Measurements from ENCODE around the gene MSI2.

Gene MSI2

GRCh38 chr17:57456622-57457021 is 200.3 kb downstream of the MSI2 start:
- DNase-seq (ENCODE audit: low read depth): no peak
- TF ChIP-seq, protein P1, sequence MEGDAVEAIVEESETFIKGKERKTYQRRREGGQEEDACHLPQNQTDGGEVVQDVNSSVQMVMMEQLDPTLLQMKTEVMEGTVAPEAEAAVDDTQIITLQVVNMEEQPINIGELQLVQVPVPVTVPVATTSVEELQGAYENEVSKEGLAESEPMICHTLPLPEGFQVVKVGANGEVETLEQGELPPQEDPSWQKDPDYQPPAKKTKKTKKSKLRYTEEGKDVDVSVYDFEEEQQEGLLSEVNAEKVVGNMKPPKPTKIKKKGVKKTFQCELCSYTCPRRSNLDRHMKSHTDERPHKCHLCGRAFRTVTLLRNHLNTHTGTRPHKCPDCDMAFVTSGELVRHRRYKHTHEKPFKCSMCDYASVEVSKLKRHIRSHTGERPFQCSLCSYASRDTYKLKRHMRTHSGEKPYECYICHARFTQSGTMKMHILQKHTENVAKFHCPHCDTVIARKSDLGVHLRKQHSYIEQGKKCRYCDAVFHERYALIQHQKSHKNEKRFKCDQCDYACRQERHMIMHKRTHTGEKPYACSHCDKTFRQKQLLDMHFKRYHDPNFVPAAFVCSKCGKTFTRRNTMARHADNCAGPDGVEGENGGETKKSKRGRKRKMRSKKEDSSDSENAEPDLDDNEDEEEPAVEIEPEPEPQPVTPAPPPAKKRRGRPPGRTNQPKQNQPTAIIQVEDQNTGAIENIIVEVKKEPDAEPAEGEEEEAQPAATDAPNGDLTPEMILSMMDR (IDR thresholded peaks at IDR 0.05; ENCODE audit: control insufficient read depth, extremely low read depth, insufficient read depth): no peak
- no peak overlapping the region for H3K4me3 ChIP-seq (ENCODE audit: low read depth, low read length)

GRCh38 chr17:57457188-57457587 is 200.9 kb downstream of the MSI2 start:
- no peak for DNase-seq (ENCODE audit: low read depth)
- TF ChIP-seq, protein P1 (IDR thresholded peaks at IDR 0.05; ENCODE audit: control insufficient read depth, extremely low read depth, insufficient read depth): no peak
- no peak overlapping the region for H3K4me3 ChIP-seq (ENCODE audit: low read depth, low read length)

- DNase-seq (ENCODE audit: low read depth): no peak
- TF ChIP-seq, protein P1 (IDR thresholded peaks at IDR 0.05; ENCODE audit: control insufficient read depth, extremely low read depth, insufficient read depth): no peak
Measured at GRCh38 chr17:57458718-57459285, 202.5 kb downstream of the MSI2 start.

DNA sequence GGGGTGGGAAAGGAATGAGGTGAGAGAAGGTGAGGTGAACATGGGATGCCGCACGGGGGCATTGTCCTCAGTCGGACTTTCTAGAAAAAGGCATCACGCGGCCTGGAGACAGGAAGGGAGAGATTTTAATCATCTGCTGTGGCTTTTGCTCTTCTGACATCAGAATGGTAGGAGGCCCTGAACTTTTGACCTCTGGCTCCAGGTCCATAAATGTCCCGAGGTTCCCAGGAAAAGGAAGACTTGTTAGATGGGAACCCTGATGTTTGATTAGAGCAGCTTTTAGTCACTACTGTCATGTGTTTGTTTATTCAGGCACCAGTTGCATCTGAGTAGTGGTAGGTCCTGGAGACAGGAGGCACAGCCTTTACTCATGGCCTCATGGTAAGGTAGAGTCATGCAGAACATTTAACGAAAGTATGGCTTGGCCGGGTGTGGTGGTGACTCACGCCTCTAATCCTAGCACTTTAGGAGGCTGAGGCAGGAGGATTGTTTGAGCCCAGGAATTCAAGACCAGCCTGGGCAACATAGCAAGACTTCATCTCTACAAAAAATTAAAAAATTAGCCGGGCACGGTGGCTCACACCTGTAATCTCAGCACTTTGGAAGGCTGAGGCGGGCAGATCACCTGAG is 203.1 kb downstream of the MSI2 start:
- peak; percentile 75 for DNase-seq (ENCODE audit: low read depth)
- TF ChIP-seq, protein P1 (IDR thresholded peaks at IDR 0.05; ENCODE audit: control insufficient read depth, extremely low read depth, insufficient read depth): no peak
- H3K4me3 ChIP-seq (ENCODE audit: low read depth, low read length): no peak overlapping the region

More at GRCh38 chr17:57458718-57459285, 202.5 kb downstream of the MSI2 start:
- no peak overlapping the region for H3K4me3 ChIP-seq (ENCODE audit: low read depth, low read length)

DNA sequence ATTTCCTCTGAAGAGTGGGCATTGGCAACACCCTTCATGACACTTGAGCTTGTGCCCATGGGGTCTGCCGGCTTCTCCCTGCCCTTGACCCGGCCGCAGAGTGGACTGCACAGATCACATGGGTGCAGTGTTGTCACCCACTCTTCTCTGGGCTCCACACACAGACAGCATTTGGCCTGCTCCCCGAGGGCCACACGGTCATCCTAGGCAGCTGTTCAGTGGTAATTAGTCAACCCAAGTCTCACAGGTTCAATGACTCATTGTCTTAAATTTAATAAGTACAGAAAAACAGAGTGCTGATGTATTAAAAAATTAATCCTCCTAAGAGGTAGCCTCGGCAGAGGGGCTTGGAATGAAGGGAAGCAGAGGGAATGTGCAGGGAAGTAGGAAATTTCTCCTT is 204.8 kb downstream of the MSI2 start:
- TF ChIP-seq, protein P1 (IDR thresholded peaks at IDR 0.05; ENCODE audit: control insufficient read depth, extremely low read depth, insufficient read depth): no peak

DNA sequence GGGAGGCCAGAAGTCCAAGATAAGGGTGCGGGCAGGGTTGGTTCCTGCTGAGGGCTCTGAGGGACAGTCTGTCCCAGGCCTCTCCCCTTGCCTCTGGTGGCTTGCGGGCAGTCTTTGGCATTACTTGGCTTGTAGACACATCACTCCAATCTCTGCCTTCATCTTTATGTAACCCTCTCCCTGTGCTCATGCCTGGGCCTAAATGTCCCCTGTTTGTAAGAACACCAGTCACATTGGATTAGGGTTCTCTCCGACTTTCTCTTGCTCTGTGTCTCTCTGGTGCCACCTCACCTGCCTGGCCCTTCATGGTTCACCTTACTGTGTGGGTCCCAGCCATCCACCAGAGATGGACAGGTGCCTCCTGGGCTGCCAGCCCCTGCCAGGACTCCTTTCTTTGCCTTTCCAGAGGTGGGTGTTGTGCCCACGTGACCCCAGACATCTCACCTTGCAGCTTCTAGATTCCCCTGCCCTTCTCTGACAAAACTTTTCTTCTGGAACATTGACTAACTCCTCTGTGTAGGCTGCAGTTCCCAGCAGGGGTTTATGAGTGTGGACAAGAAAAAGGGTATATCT is 205.8 kb downstream of the MSI2 start:
- TF ChIP-seq, protein P1 (IDR thresholded peaks at IDR 0.05; ENCODE audit: control insufficient read depth, extremely low read depth, insufficient read depth): no peak
- DNase-seq (ENCODE audit: low read depth): no peak
- H3K4me3 ChIP-seq (ENCODE audit: low read depth, low read length): no peak overlapping the region

More for the DNA sequence above, 204.8 kb downstream of the MSI2 start:
- no peak overlapping the region for H3K4me3 ChIP-seq (ENCODE audit: low read depth, low read length)
- DNase-seq (ENCODE audit: low read depth): no peak

All from LNCaP clone FGC (cell line).